8988T (cell line): ENCODE results near the gene ASPSCR1.

Experiments
- DNase-seq: peaks from one replicate; pipeline ENCODE4 v3.0.0; 2011

Gene ASPSCR1

DNA sequence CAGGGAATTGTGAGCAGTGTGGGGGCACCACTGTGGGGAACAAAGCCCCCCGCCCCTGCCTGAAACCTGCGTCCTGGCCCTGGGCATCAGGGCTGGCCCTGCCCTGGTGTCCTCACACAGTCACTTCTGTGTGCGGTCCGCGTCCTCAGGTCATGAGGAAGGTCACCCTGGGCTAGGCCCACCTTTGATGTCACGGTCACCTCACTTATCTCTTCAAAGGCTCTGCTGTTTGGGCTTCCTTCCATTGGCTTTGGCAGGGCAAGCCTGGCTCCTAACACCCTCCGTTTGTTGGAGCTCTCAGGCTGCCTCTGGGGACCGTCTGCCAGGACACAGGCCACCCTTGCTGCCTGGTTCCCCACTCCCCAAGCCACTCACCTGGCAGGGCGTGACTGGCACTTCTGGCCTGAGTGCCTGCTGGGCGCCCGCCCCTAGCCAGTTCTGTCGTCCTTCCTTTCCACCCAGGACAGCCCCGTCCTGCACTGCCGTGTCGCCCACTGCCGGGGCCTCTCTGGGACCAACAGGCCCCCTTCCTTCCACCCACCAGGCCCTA is 36.4 kb downstream of the ASPSCR1 start:
- DNase-seq: no peak

- DNase-seq: no peak
Measured at GRCh38 chr17:82014432-82014831, 37.0 kb downstream of the ASPSCR1 start.

- DNase-seq: no peak
Measured at GRCh38 chr17:82014971-82015310, 37.5 kb downstream of the ASPSCR1 start.

DNA sequence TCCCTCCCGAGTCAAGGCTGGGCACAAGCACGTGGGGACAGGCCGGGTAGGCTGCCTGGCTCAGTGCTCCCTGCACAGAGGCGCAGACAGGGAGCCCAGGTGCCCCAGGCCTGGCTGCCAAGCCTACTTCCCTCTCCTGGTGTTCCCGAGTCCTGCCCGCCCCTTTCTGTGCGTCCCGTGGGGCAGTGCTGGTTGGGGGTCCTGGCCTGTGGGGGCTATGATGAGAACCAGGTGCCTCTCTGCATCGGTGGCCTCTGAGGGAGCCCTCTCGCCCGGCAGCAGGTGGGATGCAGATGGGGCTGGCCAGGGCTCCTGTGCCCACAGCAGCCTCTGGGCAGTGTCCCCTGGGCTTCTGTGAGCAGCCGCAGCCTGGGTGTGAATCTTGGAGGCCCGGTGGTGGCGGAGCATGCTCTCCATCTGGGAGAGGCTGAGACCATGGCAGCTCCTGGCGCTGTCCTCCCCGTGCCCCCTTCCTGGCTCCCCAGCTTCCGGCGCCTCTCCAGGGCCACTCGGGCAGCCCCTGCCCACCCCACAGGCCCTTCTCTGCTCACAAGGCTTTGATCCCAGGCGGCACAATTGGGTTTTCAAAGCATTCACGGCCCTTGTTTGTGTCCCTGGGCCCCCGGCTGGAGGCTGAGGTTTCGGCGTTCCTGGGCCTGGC is 38.0 kb downstream of the ASPSCR1 start:
- DNase-seq: no peak

DNA sequence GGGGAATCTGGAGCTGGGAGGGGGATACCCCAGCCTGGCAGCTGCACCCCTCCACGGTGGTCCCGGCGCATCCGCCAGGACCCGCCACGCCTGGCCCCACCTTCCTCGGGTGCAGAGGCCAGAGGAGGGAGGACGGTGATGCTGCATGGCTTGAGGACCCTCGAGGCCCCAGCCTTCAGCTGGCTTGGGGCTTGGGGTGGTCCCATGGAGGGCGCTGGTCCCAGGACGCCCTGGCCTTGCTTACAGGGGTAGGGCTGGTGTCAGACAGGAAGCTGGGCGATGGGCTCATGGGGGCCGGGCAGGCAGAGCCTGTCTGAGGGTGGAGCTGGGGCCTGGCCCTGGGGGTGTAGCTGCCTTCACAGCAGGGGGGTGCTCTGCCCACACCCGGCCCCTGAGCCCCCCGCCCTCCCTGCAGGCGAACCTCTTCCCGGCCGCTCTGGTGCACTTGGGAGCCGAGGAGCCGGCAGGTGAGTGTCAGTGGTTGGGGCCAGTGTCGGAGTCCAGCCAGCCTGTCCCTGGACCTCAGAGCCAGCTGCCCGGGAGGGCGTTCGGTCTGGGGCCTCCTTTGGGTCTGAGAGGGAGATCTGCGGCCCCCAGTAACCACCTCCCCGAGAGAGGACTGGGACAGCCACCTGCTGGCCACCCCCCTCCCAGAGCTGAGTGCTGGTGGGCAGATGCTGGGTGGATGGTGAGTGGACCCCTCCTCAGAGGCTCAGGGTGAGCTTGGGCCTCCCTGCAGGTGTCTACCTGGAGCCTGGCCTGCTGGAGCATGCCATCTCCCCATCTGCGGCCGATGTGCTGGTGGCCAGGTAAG is 38.8 kb downstream of the ASPSCR1 start:
- DNase-seq: no peak

DNA sequence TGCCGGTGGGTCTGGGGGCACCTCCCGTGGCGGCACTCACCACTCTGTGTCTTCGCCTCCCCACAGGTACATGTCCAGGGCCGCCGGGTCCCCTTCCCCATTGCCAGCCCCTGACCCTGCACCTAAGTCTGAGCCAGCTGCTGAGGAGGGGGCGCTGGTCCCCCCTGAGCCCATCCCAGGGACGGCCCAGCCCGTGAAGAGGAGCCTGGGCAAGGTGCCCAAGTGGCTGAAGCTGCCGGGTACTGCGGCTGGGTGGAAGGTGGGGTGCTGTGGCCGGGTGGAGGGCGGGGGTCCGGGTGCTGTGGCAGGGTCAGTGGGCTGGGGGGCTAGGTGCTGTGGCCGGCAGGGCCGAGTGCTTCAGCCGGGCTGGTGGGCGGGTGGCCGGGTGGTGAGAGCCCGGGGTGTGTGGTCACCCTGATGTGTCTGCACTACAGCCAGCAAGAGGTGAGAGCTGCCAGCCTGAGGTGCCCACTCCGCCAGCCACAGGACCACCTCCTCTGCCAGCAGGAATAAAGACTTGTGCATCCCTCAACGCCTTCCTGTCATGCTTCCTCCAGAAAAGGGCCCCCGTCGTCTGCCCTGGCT is 39.5 kb downstream of the ASPSCR1 start:
- no peak for DNase-seq

DNA sequence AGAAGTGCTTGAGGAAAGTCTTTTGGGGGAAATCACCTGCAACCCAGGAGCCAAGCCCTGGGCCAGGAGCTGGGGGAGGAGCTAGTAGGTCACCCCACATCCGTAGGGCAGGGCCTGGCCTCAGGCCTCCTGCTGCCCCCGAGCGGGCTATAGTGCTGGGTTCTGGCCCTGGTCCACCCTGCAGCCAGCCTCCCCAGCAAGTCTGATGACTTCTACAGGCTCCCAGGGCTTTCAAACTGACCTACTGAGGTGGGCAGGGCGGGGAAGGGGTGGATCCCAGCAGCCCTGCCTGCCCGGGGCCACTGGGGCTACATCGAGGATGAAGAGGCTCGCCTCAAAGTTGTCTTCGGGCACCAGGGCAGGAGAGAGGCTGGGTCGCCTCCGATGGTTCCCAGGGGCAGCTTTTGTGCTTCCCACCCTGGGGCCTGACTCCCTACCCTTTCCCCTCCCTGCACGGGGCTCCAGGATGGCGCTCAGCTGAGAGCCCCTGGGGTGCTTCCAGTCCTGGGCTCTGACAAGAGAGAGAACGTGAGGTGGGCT is 40.3 kb downstream of the ASPSCR1 start:
- DNase-seq: no peak

DNA sequence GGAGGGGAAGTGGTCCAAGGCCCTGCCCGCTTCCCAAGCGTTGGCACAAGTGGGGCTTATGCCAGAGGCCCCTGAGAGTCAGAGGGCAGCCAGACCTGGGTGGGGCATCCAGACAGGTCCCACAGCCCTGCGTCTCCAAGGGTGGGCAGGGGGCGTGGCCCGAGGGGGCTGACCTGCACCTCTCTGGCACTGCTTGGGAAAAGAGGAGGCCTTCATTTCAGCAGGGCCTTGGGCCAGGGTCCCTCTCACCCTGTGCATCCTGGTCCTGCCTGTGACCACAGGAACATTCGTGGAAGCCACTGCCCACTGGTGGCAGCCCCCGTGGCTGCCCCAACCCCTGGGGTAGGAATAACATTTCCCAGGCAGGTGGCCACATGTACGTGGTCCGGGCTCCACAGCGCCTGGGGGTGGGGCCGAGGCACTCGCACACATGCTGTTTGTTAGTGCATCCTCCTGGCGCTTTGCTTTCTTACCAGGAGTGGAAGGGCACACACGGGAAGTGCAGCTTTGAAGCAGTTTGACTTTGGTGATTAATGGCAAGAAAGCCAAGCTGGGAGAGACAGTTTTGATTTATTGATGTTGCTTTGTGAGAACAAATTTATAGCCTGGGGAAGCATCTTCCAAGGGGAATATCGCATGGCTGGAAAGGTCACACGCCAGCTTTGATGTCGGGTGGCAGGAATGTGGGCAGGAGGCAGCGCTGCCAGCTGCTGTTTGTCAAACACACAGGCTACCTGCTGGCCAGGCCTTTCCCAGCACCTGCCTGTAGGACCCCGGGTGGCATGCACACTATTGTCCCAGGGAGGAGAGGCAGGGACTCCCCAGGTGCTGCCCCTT is 40.9 kb downstream of the ASPSCR1 start:
- no peak for DNase-seq

- no peak for DNase-seq
Measured at GRCh38 chr17:82018989-82019689, 41.7 kb downstream of the ASPSCR1 start.

DNA sequence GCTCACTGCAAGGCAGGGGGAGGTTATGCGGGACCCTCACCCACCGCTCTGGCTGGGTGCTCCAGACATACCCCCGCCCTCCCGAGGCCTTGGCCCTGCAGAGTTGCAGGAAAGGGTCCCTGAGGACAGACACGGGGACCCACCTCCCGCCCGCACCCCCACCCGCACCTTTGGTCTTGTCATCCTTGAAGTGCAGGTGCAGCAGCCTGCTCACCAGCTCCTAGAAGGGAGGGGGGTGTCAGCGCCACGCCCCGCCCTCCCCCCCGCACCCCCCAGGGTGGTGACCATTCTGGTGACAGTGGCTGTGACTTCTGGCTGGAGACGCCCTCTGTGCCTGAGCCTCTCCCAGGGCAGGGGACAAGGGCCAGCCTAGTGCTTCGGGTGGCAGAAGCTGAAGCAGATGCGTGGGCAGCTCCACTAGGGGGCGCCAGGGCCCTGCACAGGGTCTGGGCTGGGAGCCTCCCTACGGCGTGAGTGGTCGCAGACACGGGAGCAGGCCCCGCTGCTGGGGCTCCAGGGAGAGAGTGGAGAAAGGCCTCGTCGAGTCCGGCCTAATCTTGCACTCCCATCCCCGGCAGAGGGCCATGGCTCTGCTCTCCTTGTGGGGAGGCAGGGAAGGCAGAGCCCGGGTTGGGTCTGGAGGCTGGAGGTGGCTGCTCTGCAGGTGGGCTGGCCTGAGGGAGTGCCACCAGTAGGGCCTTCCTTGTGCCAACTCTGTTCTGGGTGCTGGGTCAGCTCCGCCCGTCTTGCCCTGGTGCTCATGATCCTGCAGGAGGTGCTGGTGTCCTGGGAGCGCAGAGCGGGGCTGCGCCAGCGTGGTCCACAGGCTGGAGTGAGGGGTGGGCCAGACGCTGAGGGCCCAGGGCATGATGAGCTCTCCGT is 42.5 kb downstream of the ASPSCR1 start:
- peak; percentile 81 for DNase-seq

DNA sequence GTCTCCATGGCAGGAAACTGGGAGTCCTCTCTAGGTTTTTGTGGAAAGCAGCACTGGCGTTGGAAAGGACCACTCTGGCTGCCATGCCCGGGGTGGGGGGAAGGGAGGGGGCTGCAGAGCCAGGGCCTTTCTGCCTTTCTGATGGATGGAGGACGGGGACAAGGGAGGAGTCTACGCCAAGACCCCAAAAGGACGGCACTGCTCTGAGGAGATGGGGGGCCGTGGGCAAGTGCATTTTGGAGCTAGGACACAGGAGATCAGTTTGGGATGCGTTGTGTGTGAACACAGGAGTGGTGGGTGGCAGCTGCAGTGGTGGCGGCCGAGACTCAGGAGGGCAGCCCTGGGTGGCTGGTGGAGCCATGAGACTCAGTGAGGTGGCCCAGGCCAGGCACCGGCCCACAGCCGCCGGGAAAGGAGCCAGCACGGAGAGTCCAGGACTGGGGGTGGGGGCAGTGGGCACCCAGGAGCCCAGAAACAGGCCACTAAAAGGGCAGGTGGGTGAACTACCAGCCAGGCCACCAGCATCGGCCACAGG is 43.2 kb downstream of the ASPSCR1 start:
- no peak for DNase-seq

DNA sequence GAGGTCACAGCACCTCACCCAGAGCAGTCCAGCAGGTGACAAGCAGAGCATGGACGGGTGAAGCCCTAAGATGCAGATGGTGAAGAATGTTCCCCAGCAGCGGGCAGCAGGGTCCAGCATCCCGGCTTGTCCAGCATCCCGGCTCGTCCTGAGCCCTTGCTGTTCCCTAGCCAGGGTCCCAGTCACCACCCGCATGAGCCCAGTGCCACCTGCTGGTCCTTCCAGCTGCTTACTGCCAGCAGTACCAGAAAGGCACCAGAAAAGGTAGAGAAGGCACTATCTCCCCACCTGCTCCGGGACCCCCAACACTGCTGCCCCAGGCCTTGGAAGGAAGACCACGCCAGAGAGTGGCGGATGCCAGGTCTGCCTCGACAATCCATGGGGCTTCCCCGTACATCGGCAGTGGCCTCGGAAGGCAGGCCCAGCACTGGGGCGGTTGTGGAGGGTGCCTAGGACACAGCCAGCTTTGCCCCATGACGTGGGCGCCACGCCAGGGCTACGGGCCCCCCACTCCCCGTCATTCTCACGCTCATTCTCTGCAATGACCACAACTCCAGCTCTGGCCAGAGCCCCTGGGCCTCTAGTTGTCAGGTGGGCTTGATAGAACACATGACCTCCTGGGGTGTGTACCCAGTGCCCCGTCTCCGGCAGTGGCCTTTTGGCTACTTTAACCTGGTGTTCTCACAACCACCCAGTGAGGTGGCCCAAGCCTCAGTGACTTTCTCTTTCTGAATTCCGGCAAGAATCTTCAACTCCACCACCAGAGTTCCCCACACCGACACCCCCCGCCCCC is 43.9 kb downstream of the ASPSCR1 start:
- peak; percentile 70 for DNase-seq

GRCh38 chr17:82021900-82022309 is 44.5 kb downstream of the ASPSCR1 start:
- no peak for DNase-seq

- no peak for DNase-seq
Measured at GRCh38 chr17:82022310-82022980, 45.0 kb downstream of the ASPSCR1 start, which contains the start of gene CENPX. TSS of gene CENPX (minus strand) at chr17:82022878. CDS start at chr17:82022861, 17 bp downstream.

DNA sequence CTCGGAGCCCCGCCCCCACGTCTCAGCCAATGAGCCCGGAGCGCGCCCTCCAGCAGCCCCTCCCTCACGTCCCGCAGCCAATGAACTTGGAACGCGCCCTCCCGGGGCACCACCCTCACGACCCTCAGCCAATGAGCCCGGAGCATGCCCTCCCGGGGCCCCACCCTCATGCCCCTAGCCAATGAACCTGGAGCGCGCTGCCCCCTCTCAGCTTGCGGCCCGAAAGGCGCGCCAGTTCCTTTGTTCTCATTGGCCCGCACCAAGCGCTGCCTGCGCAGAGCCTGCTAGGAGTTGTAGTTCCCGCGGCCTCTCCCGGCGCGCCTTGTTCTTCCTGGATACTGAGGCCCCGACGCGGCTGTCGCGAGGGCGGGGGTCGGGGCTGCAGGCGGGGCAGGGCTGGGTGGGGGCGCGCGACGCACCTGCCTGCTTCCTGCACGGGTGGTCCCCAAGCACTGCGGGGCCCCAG is 45.6 kb downstream of the ASPSCR1 start, which contains the start of gene LRRC45:
TSS of gene LRRC45 (plus strand) at position 325 of the 466 bp plus-strand sequence. CDS start 339 bp downstream, outside the sequence.
- peak; percentile 94 for DNase-seq

DNA sequence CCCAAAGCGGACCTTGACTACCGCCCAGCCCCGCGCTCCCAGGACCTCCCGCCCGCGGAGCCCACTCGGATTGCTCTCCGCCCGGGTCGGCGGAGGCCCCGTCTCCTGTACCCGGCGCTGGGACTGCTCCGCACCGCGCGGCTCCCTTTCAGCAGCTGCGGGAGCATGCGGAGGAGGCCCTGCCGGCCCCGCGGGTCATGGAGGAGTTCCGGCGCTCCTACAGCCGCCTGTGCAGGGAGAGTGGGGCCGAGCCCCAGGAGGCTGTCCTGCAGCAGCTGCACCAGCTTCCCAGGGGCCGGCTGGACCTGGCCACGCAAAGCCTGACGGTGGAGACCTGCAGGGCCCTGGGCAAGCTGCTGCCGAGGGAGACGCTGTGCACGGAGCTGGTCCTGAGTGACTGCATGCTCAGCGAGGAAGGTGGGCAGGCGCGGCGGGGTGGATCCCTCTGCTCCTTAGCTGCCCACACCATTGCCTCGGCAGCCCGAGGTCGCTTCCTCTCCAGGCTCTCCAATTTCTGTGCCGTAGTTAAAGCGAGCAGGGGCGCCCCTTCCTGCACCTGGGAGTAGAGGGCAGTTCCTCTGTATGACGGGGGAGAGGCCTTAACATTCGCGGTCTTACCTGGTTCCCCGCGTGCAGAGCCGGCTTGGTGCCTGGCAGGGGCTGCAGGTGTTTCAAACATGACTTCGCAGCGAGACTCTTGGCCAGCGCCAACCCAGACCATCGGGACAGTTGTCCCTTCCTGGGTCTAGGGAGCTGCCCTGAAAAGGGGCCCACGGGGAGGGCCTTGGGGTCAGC is 46.2 kb downstream of the ASPSCR1 start:
- no peak for DNase-seq

GRCh38 chr17:82024859-82025258 is 47.4 kb downstream of the ASPSCR1 start:
- no peak for DNase-seq
